Type B pancreatic cell (in vitro differentiated cells): ENCODE measurements around the gene MYOF. TPM values are rescaled to one million over a fixed set of nuclear protein-coding genes. Genes with fewer than 3 reads are reported as not detected.

ENCODE experiments used
- DNase-seq: peaks from one replicate; pipeline ENCODE4 v3.0.0; 2021; ENCODE audit warnings: mixed read lengths; ENCODE audit not compliant: unreplicated experiment; ENCODE audit errors: extremely low spot score
- H3K27ac Mint-ChIP-seq: 2 replicates; pipeline ENCODE4 v1.8.0; 2021; ENCODE audit warnings: mild to moderate bottlenecking, mixed read lengths
- H3K27me3 Mint-ChIP-seq: 2 replicates; pipeline ENCODE4 v1.8.0; 2021; ENCODE audit warnings: mixed read lengths
- H3K36me3 Mint-ChIP-seq: 2 replicates; pipeline ENCODE4 v1.8.0; 2021; ENCODE audit warnings: mixed read lengths
- H3K4me1 Mint-ChIP-seq: one replicate; pipeline ENCODE4 v1.8.0; 2021; ENCODE audit warnings: mixed read lengths; ENCODE audit not compliant: unreplicated experiment
- H3K4me3 Mint-ChIP-seq: 2 replicates; pipeline ENCODE4 v1.8.0; 2021; ENCODE audit warnings: mild to moderate bottlenecking, mixed read lengths
- H3K9me3 Mint-ChIP-seq: 2 replicates; pipeline ENCODE4 v1.8.0; 2021; ENCODE audit warnings: mixed read lengths
- total RNA-seq: library from RNA; stranded (reverse); gene quantifications from 2 replicates; pipeline ENCODE4 v1.2.1, GENCODE V29; 2021; ENCODE audit warnings: low replicate concordance
- TF ChIP-seq, protein P1 (sequence below): fragments of 200-600 bp; sonication (generic); conservative IDR thresholded peaks from 2 replicates; pipeline ENCODE4 v1.5.0; 2021; ENCODE audit warnings: antibody characterized with exemption, mild to moderate bottlenecking

Gene MYOF
- total RNA-seq, 1 donor from 2014 or later, result 49.4 TPM

DNA sequence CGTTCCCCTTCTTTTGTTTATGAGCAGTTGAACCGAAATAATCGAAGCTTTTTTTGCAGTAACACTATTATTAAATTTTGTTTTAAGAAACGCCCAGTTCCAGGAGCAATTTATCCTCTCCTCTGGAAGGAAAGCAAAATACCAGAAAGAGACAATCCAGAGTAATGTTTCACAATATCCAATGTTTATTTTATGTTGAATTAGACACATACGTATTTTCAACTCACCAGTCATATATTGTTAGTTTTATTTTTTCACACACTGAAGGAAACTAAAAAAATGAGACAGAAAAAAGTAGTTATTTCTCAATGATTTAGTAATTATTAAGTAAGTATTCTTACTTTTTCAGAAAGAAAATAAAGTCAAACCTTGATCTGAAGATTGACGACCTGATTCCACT is 85.1 kb downstream of the MYOF start:
- Mint-ChIP-seq H3K36me3 (peaks cover 10% of the 10 kb centered on the region), H3K27ac (no peak overlapping the region), H3K4me1 (peaks cover 18% of the 10 kb centered on the region), H3K27me3 (no peaks in the 10 kb centered on the region), H3K4me3 (no peak overlapping the region), H3K9me3 (no peaks in the 10 kb centered on the region)
- TF ChIP-seq, protein P1, sequence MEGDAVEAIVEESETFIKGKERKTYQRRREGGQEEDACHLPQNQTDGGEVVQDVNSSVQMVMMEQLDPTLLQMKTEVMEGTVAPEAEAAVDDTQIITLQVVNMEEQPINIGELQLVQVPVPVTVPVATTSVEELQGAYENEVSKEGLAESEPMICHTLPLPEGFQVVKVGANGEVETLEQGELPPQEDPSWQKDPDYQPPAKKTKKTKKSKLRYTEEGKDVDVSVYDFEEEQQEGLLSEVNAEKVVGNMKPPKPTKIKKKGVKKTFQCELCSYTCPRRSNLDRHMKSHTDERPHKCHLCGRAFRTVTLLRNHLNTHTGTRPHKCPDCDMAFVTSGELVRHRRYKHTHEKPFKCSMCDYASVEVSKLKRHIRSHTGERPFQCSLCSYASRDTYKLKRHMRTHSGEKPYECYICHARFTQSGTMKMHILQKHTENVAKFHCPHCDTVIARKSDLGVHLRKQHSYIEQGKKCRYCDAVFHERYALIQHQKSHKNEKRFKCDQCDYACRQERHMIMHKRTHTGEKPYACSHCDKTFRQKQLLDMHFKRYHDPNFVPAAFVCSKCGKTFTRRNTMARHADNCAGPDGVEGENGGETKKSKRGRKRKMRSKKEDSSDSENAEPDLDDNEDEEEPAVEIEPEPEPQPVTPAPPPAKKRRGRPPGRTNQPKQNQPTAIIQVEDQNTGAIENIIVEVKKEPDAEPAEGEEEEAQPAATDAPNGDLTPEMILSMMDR, result no peak
- no peak for DNase-seq

DNA sequence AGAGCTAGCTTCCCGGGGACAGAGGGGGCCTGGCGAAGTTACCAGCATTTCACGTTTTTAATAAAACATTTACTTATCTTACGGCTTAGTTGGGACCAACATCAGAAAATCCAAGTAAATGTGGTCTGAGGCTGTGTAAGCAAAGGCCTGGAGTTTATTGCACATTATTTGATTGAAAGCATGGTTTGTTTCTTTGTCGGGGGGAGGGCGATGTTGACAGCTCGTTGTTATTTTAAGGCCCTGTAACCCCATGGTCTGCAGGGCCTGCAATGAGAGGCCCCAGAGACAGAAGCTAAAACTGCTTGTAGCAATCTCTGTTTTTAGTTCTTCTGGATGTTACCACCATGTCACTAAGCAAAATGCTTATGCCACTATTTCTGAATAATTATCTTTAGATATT is 88.9 kb downstream of the MYOF start:
- Mint-ChIP-seq H3K27me3 (no peaks in the 10 kb centered on the region), H3K4me3 (no peak overlapping the region), H3K4me1 (peaks cover 5% of the 10 kb centered on the region), H3K27ac (no peak overlapping the region), H3K36me3 (peaks cover 8% of the 10 kb centered on the region), H3K9me3 (no peaks in the 10 kb centered on the region)
- TF ChIP-seq, protein P1, result no peak
- no peak for DNase-seq

DNA sequence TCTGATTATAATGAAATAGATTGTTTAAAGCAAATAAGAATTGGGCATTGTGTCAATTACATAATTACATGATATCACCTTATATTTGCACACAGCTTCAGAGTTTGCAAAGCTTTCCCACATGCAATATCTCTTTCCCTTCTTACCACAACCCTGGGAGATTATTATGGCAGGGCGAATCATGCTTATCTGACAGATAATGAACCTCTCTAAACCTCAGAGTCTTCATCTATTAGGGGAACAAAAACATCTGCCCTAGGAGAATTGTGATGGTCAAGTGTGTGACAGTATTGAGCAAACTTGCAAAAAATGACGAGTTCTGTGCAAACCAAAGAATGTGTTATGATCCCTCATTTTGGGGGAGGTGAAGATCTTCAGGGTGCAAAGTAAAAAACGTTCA is 90.0 kb downstream of the MYOF start:
- no peak for DNase-seq
- Mint-ChIP-seq H3K27ac (no peak overlapping the region), H3K36me3 (peaks cover 5% of the 10 kb centered on the region), H3K27me3 (no peaks in the 10 kb centered on the region), H3K4me3 (no peak overlapping the region), H3K4me1 (peaks cover 5% of the 10 kb centered on the region), H3K9me3 (no peaks in the 10 kb centered on the region)
- TF ChIP-seq, protein P1, result no peak

DNA sequence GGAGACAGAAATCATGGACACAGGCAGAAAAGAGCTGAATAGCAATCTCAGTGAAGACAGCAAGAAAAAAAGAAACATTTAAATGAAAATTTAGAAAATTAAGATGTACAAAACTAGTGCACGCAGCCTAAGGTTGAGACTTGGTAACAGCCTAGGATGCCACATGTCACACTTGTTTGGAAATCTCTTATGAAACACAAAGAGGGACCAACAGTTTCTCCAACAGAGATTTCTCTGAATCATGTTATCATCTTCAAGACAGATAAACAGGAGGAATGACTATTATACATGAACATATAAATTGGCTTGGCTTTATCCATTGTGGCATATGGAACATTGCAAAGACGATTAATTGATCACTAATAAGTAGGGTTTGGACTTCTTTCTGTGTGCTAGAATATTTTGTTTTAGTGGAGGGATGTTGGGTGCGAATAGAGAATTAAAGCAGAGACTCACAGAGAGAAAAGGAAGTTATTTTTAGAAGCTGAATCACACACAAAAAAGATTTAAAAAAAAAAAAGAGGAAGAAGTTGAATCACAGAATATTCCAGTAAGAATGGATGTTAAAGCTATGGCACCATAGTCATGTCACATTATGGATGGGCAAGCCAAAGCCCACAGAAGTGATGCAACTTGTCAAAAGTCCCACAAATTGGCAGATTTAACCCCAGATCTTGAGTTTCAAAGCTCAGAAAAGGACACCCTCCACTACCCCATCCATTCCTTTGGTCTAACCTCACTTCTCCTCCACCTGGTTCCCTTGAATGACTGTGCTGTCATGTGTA is 91.6 kb downstream of the MYOF start:
- DNase-seq, result no peak
- H3K36me3 Mint-ChIP-seq, result peaks cover 5% of the 10 kb centered on the region
- H3K9me3 Mint-ChIP-seq, result no peaks in the 10 kb centered on the region
- H3K4me3 Mint-ChIP-seq, result no peak overlapping the region
- no peaks in the 10 kb centered on the region for H3K27me3 Mint-ChIP-seq
- no peak overlapping the region for H3K27ac Mint-ChIP-seq
- peaks cover 5% of the 10 kb centered on the region for H3K4me1 Mint-ChIP-seq
- TF ChIP-seq, protein P1, result no peak

DNA sequence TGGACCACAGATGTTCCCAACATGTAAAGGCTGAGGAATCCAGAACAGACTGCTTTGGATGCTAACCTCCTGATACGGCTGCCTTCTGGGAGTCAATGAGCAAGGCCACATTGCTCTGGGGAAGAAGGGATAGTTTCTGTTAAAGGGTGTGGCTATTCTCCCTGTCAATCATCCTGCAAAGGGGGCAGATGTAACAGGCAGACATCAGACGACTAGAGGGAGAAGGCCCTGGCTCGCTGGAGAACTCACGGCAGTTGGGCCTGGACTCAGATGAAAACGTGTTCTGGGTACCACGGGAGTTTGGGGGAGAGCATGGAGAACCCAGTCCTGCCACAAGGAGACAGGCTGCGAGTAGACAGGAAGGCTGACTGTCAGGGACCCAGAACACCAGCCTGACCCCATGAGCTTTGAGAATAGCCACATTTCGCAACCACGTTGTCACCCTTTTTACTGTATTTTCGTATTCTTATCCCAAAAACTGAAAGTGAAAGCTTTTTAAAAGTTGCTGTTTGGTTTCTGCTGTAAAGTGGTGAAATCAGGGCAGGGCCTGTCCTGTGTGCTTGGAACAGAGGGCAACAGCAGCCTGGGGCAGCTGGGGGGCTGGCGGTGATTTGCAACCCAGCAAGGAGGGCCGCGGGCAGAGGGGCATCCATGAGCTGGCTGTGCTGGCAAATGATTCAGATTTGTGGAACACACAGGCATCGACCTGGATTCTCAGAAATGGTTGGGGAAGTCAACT is 95.3 kb downstream of the MYOF start:
- H3K36me3 Mint-ChIP-seq, result peaks cover 10% of the 10 kb centered on the region
- no peak for DNase-seq
- H3K4me1 Mint-ChIP-seq, result peaks cover 4% of the 10 kb centered on the region
- no peaks in the 10 kb centered on the region for H3K27me3 Mint-ChIP-seq
- TF ChIP-seq, protein P1, result no peak
- no peaks in the 10 kb centered on the region for H3K9me3 Mint-ChIP-seq
- no peak overlapping the region for H3K4me3 Mint-ChIP-seq
- H3K27ac Mint-ChIP-seq, result no peak overlapping the region
